ENCODE results near the gene SPC24. TPM values are rescaled to one million over a fixed set of nuclear protein-coding genes. Genes with fewer than 3 reads are reported as not detected.

Gene SPC24
- total RNA-seq, 1 donor from 2014 or later: 3.8 TPM

DNA sequence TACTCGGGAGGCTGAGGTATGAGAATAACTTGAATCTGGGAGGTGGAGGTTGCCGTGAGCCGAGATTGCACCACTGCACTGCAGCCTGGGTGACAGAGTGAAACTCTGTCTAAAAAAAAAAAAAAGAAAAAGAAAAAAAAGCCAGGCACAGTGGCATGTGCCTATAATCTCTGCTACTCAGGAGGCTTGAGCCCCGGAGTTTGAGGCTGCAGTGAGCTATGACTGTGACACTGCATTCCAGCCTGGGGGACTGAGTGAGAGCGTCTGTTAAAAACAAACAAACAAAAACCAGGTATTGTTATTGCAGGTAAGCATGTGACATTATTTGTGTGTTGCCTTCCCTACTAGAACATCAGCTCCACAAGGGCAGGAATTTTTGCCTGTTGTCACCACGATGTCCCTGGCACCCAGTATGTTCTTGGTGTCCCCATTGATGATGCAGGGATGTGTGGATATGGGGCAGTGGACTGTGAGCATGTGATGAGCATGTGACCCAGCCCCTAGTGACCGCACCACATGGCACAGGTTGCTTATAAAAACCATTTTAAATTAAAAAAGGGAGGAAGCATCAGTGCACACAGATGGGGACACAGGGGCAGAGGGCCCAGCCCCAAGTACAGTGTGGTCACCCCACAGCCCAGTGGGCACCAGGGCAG, 43.3 kb upstream of the SPC24 start:
- no peak for TF ChIP-seq CTCF (IDR thresholded peaks at IDR 0.05; ENCODE audit: partially characterized antibody, unreplicated experiment)
- Mint-ChIP-seq H3K9me3 (ENCODE audit: unreplicated experiment) (peaks cover 3% of the 10 kb centered on the region), H3K27me3 (ENCODE audit: unreplicated experiment) (no peaks in the 10 kb centered on the region), H3K36me3 (ENCODE audit: unreplicated experiment) (peaks cover 3% of the 10 kb centered on the region), H3K27ac (ENCODE audit: unreplicated experiment) (no peak overlapping the region), H3K4me3 (ENCODE audit: unreplicated experiment) (no peak overlapping the region), H3K4me1 (ENCODE audit: low read depth, unreplicated experiment) (no peaks in the 10 kb centered on the region)
- DNase-seq: no peak

GRCh38 chr19:11198175-11198534, 42.6 kb upstream of the SPC24 start:
- H3K9me3 Mint-ChIP-seq (ENCODE audit: unreplicated experiment): peaks cover 3% of the 10 kb centered on the region
- no peak for DNase-seq
- peak overlapping the region; percentile 85 for H3K4me3 Mint-ChIP-seq (ENCODE audit: unreplicated experiment)
- TF ChIP-seq CTCF (IDR thresholded peaks at IDR 0.05; ENCODE audit: partially characterized antibody, unreplicated experiment): no peak
- H3K27me3 Mint-ChIP-seq (ENCODE audit: unreplicated experiment): no peaks in the 10 kb centered on the region
- H3K4me1 Mint-ChIP-seq (ENCODE audit: low read depth, unreplicated experiment): no peaks in the 10 kb centered on the region
- H3K36me3 Mint-ChIP-seq (ENCODE audit: unreplicated experiment): peaks cover 3% of the 10 kb centered on the region
- H3K27ac Mint-ChIP-seq (ENCODE audit: unreplicated experiment): no peak overlapping the region

- no peak for TF ChIP-seq CTCF (IDR thresholded peaks at IDR 0.05; ENCODE audit: partially characterized antibody, unreplicated experiment)
- Mint-ChIP-seq H3K27ac (ENCODE audit: unreplicated experiment) (peak within 1 kb of the TSS; percentile 8), H3K4me1 (ENCODE audit: low read depth, unreplicated experiment) (no peaks in the 10 kb centered on the region), H3K4me3 (ENCODE audit: unreplicated experiment) (peak within 1 kb of the TSS; percentile 85), H3K9me3 (ENCODE audit: unreplicated experiment) (peaks cover 3% of the 10 kb centered on the region), H3K27me3 (ENCODE audit: unreplicated experiment) (no peaks in the 10 kb centered on the region), H3K36me3 (ENCODE audit: unreplicated experiment) (peaks cover 3% of the 10 kb centered on the region)
- peak; percentile 81 for DNase-seq
These were observed 42.0 kb upstream of the SPC24 start, which contains the start of gene KANK2 for GRCh38 chr19:11197291-11198174. TSS of gene KANK2 (minus strand) at chr19:11197545. CDS start at chr19:11194511, 3,034 bp downstream.

- peak; percentile 54 for DNase-seq
- Mint-ChIP-seq H3K4me3 (ENCODE audit: unreplicated experiment) (peak overlapping the region; percentile 71), H3K27me3 (ENCODE audit: unreplicated experiment) (no peaks in the 10 kb centered on the region)
These were observed 41.1 kb upstream of the SPC24 start for GRCh38 chr19:11196406-11197287.

More at GRCh38 chr19:11196406-11197287, 41.1 kb upstream of the SPC24 start:
- TF ChIP-seq CTCF (IDR thresholded peaks at IDR 0.05; ENCODE audit: partially characterized antibody, unreplicated experiment): no peak
- Mint-ChIP-seq H3K27ac (ENCODE audit: unreplicated experiment) (peak overlapping the region; percentile 8), H3K4me1 (ENCODE audit: low read depth, unreplicated experiment) (no peaks in the 10 kb centered on the region), H3K36me3 (ENCODE audit: unreplicated experiment) (peaks cover 3% of the 10 kb centered on the region), H3K9me3 (ENCODE audit: unreplicated experiment) (peaks cover 3% of the 10 kb centered on the region)

Data from glutamatergic neuron (in vitro differentiated cells).